HepG2 (cell line): Measurements from ENCODE around the gene ZKSCAN3. TPM values are rescaled to one million over a fixed set of nuclear protein-coding genes. Genes with fewer than 3 reads are reported as not detected.

Source experiments
- ARID4A ChIP-seq: sonication (generic); formaldehyde crosslinking; IDR thresholded peaks from 2 replicates; pipeline ENCODE4 v1.5.0; 2020; ENCODE audit warnings: mild to moderate bottlenecking, missing genetic modification reagents, borderline replicate concordance
- CTCF ChIP-seq: sonication (generic); formaldehyde crosslinking; IDR thresholded peaks from 2 replicates; pipeline ENCODE4 v1.5.0; 2020; ENCODE audit warnings: mild to moderate bottlenecking, missing genetic modification reagents, moderate library complexity
- HES4 ChIP-seq: sonication (generic); formaldehyde crosslinking; IDR thresholded peaks from 2 replicates; pipeline ENCODE4 v1.9.0; 2021; ENCODE audit warnings: mild to moderate bottlenecking, missing genetic modification reagents, borderline replicate concordance
- HMG20B ChIP-seq: conservative IDR thresholded peaks from 2 replicates; pipeline ENCODE4 v1.6.1; 2016; ENCODE audit warnings: missing genetic modification reagents, missing compliant biosample characterization
- MIXL1 ChIP-seq: IDR thresholded peaks from 2 replicates; pipeline ENCODE4 v1.6.1; 2016
- MTA1 ChIP-seq: sonication (generic); formaldehyde crosslinking; IDR thresholded peaks from 2 replicates; pipeline ENCODE4 v1.4.0; 2020; ENCODE audit warnings: missing genetic modification reagents, mild to moderate bottlenecking, borderline replicate concordance
- REL ChIP-seq: sonication (generic); formaldehyde crosslinking; conservative IDR thresholded peaks from 2 replicates; pipeline ENCODE4 v1.8.0; 2022; ENCODE audit warnings: mild to moderate bottlenecking, missing genetic modification reagents, moderate library complexity
- ZBTB25 ChIP-seq: IDR thresholded peaks from 2 replicates; pipeline ENCODE4 v1.6.1; 2018; ENCODE audit warnings: missing genetic modification reagents
- ZFP62 ChIP-seq: sonication (generic); formaldehyde crosslinking; IDR thresholded peaks from 2 replicates; pipeline ENCODE4 v1.4.0; 2020; ENCODE audit warnings: missing genetic modification reagents
- ZNF121 ChIP-seq: sonication (generic); formaldehyde crosslinking; IDR thresholded peaks from 2 replicates; pipeline ENCODE4 v1.5.0; 2020; ENCODE audit warnings: mild to moderate bottlenecking, missing genetic modification reagents
- ZNF234 ChIP-seq: sonication (generic); formaldehyde crosslinking; conservative IDR thresholded peaks from 2 replicates; pipeline ENCODE4 v1.5.1; 2020; ENCODE audit warnings: mild to moderate bottlenecking, missing genetic modification reagents
- ZNF432 ChIP-seq: sonication (generic); formaldehyde crosslinking; IDR thresholded peaks from 2 replicates; pipeline ENCODE4 v1.5.0; 2020; ENCODE audit warnings: missing genetic modification reagents, mild to moderate bottlenecking, borderline replicate concordance
- ZNF724P ChIP-seq: sonication (generic); formaldehyde crosslinking; IDR thresholded peaks from 2 replicates; pipeline ENCODE4 v1.8.0; 2022; ENCODE audit warnings: missing genetic modification reagents, borderline replicate concordance
- ZNF883 ChIP-seq: sonication (generic); formaldehyde crosslinking; IDR thresholded peaks from 2 replicates; pipeline ENCODE4 v1.5.1; 2020; ENCODE audit warnings: mild to moderate bottlenecking, missing genetic modification reagents; ENCODE audit errors: not compliant biosample characterization
- ZSCAN9 ChIP-seq: IDR thresholded peaks from 2 replicates; pipeline ENCODE4 v1.6.1; 2016; ENCODE audit warnings: borderline replicate concordance
- polyA plus RNA-seq, 8 experiments: library from polyadenylated mRNA; depleted of rRNA in 3 of 8; stranded (reverse) in 7 of 8; unstranded in 1 of 8; fragments of >200 nt; fragmentation: Illumina TruSeq in 4 of 8; extraction: Trizol in 4 of 8; gene quantifications; 2 replicates each; pipeline versions ENCODE4 v1.2.1 to v1.2.3, GENCODE V29; 2011 to 2016; ENCODE audit warnings: low read depth in 4 of 8, missing spikeins in 1 of 8, mixed read lengths in 1 of 8; ENCODE audit not compliant: insufficient read depth in 1 of 8
- total RNA-seq, 5 experiments: library from RNA; depleted of rRNA; stranded (reverse); fragments of >200 nt; fragmentation: Illumina TruSeq; extraction: Trizol; gene quantifications; 2 replicates each; pipeline ENCODE4 v1.2.3, GENCODE V29; 2016; ENCODE audit warnings: low read depth in 1 of 5
- TF ChIP-seq, protein P1 (sequence below), 2 experiments: sonication (generic) in 1 of 2; formaldehyde crosslinking in 1 of 2; IDR thresholded peaks; 2 replicates each; pipeline versions ENCODE4 v1.4.0 to v1.6.1; 2016 to 2020; ENCODE audit warnings: borderline replicate concordance in 1 of 2, low read depth in 1 of 2, mild to moderate bottlenecking in 1 of 2, missing genetic modification reagents in 1 of 2

Gene ZKSCAN3
- total and polyA plus RNA-seq, 2 of the 13 experiments (the other 11 are each of a cell fraction or from before 2014, with no cell fraction given) = 3.3 to 7.4 TPM

DNA sequence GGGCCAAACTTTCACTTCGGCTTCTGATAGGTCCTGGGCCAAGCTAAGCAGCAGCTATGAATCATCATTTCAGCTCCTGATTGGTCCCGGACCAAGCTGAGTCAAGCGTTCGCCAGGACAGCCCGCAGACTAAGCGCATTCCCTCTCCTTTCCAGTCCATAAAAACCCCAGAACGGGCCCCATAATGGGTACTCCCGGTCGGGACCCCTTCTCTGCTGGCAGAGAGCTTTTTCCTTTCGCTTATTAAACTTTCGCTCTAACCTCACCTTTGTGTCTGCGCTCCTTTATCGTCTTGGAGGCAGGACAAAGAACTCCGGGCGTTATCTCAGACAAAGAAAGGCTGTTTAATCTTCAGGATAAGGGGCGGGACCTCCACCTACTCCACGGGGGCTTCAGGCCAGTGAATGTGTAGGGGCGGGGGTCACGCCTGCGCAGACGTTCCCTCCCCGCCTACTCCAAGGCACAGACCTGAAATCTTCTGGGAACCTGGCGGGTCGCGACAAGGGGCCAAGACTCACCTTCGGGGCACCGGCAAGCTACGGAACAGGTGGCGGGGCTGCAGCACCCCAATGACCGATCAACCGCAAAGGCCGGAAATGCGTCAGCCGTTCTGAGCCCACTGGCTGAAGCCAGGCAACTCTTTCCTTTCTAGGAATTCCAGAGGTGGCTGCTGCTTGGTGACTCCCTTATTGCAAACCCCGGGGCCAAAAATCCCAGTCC, 14.0 kb upstream of the ZKSCAN3 start, which contains the start of gene ZSCAN31 (continued):
- TF ChIP-seq ZBTB25 (peak; percentile 87), ZNF121 (CRISPR knock-in tag) (no peak), REL (CRISPR knock-in tag) (no peak), MIXL1 (CRISPR knock-in tag) (peak; percentile 21; the same call in 1 of the 2 replicates), ZNF234 (CRISPR knock-in tag) (no peak), ARID4A (CRISPR knock-in tag) (peak; percentile 76; the same call in 1 of the 2 replicates), HES4 (CRISPR knock-in tag) (peak; percentile 52; the same call in 1 of the 2 replicates), ZNF883 (CRISPR knock-in tag) (peak; percentile 21), ZNF724P (peak; percentile 28; the same call in 1 of the 2 replicates), ZSCAN9 (CRISPR knock-in tag) (no peak; the same call in 1 of the 2 replicates), HMG20B (peak; percentile 68; the same call in 1 of the 2 replicates), ZFP62 (no peak), ZNF432 (CRISPR knock-in tag) (no peak), MTA1 (peak; percentile 93), CTCF (no peak; the same call in 1 of the 2 replicates)
- TF ChIP-seq, protein P1, sequence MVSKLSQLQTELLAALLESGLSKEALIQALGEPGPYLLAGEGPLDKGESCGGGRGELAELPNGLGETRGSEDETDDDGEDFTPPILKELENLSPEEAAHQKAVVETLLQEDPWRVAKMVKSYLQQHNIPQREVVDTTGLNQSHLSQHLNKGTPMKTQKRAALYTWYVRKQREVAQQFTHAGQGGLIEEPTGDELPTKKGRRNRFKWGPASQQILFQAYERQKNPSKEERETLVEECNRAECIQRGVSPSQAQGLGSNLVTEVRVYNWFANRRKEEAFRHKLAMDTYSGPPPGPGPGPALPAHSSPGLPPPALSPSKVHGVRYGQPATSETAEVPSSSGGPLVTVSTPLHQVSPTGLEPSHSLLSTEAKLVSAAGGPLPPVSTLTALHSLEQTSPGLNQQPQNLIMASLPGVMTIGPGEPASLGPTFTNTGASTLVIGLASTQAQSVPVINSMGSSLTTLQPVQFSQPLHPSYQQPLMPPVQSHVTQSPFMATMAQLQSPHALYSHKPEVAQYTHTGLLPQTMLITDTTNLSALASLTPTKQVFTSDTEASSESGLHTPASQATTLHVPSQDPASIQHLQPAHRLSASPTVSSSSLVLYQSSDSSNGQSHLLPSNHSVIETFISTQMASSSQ (IDR thresholded peaks at IDR 0.05; ENCODE audit: low read depth) = no peak
- TF ChIP-seq, protein P1 (CRISPR knock-in tag; IDR thresholded peaks at IDR 0.05; ENCODE audit: borderline replicate concordance) = peak; percentile 70
